Measurements from ENCODE around the gene CFAP100. TPM values are rescaled to one million over a fixed set of nuclear protein-coding genes. Genes with fewer than 3 reads are reported as not detected.

The CFAP100 gene
- total and polyA plus RNA-seq, 9 of the 15 experiments (the other 6 are each of a cell fraction or from before 2014, with no cell fraction given) = not detected

- TF ChIP-seq, protein P1, sequence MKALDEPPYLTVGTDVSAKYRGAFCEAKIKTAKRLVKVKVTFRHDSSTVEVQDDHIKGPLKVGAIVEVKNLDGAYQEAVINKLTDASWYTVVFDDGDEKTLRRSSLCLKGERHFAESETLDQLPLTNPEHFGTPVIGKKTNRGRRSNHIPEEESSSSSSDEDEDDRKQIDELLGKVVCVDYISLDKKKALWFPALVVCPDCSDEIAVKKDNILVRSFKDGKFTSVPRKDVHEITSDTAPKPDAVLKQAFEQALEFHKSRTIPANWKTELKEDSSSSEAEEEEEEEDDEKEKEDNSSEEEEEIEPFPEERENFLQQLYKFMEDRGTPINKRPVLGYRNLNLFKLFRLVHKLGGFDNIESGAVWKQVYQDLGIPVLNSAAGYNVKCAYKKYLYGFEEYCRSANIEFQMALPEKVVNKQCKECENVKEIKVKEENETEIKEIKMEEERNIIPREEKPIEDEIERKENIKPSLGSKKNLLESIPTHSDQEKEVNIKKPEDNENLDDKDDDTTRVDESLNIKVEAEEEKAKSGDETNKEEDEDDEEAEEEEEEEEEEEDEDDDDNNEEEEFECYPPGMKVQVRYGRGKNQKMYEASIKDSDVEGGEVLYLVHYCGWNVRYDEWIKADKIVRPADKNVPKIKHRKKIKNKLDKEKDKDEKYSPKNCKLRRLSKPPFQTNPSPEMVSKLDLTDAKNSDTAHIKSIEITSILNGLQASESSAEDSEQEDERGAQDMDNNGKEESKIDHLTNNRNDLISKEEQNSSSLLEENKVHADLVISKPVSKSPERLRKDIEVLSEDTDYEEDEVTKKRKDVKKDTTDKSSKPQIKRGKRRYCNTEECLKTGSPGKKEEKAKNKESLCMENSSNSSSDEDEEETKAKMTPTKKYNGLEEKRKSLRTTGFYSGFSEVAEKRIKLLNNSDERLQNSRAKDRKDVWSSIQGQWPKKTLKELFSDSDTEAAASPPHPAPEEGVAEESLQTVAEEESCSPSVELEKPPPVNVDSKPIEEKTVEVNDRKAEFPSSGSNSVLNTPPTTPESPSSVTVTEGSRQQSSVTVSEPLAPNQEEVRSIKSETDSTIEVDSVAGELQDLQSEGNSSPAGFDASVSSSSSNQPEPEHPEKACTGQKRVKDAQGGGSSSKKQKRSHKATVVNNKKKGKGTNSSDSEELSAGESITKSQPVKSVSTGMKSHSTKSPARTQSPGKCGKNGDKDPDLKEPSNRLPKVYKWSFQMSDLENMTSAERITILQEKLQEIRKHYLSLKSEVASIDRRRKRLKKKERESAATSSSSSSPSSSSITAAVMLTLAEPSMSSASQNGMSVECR (CRISPR knock-in tag; IDR thresholded peaks at IDR 0.05) = no peak
- TF ChIP-seq ZNF561 (CRISPR knock-in tag; conservative IDR thresholded peaks at IDR 0.05) (no peak), PYGO2 (tag; IDR thresholded peaks at IDR 0.05) (no peak), PHF21A (IDR thresholded peaks at IDR 0.05; ENCODE audit: borderline replicate concordance, low read depth) (no peak), BCL6 (CRISPR knock-in tag; IDR thresholded peaks at IDR 0.05) (no peak), HDAC2 (IDR thresholded peaks at IDR 0.05) (no peak), UBTF (IDR thresholded peaks at IDR 0.05; ENCODE audit: borderline replicate concordance in 1 of 2, low read depth in 2 of 2, low read length in 2 of 2) (0 out of 4 replicates have a peak, but pooled peaks of 1 of the 2 experiments have one; percentile 34), SMARCA5 (IDR thresholded peaks at IDR 0.05) (no peak), CAMTA2 (CRISPR knock-in tag; conservative IDR thresholded peaks at IDR 0.05) (no peak), NFRKB (IDR thresholded peaks at IDR 0.05; ENCODE audit: low read depth) (no peak), MCM7 (IDR thresholded peaks at IDR 0.05) (no peak), CXXC5 (CRISPR knock-in tag; IDR thresholded peaks at IDR 0.05) (peak; percentile 66), EGR1 (conservative IDR thresholded peaks at IDR 0.05) (peak; percentile 57; the same call in 1 of the 2 replicates), ZHX1 (conservative IDR thresholded peaks at IDR 0.05; ENCODE audit: low read length) (no peak)
- TF ChIP-seq, protein P2, sequence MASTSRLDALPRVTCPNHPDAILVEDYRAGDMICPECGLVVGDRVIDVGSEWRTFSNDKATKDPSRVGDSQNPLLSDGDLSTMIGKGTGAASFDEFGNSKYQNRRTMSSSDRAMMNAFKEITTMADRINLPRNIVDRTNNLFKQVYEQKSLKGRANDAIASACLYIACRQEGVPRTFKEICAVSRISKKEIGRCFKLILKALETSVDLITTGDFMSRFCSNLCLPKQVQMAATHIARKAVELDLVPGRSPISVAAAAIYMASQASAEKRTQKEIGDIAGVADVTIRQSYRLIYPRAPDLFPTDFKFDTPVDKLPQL (IDR thresholded peaks at IDR 0.05; ENCODE audit: extremely low read depth, insufficient read length) = no peak
- TF ChIP-seq, protein P3, sequence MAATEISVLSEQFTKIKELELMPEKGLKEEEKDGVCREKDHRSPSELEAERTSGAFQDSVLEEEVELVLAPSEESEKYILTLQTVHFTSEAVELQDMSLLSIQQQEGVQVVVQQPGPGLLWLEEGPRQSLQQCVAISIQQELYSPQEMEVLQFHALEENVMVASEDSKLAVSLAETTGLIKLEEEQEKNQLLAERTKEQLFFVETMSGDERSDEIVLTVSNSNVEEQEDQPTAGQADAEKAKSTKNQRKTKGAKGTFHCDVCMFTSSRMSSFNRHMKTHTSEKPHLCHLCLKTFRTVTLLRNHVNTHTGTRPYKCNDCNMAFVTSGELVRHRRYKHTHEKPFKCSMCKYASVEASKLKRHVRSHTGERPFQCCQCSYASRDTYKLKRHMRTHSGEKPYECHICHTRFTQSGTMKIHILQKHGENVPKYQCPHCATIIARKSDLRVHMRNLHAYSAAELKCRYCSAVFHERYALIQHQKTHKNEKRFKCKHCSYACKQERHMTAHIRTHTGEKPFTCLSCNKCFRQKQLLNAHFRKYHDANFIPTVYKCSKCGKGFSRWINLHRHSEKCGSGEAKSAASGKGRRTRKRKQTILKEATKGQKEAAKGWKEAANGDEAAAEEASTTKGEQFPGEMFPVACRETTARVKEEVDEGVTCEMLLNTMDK (IDR thresholded peaks at IDR 0.05; ENCODE audit: borderline replicate concordance, insufficient read depth, low read depth, low read length, poor library complexity, severe bottlenecking) = peak; percentile 96
Observed at GRCh38 chr3:126389112-126389793, 5.5 kb upstream of the CFAP100 start (continued).

All from K562 (cell line).